Adrenal gland (tissue), 12 donors: ENCODE data around the gene TAP2. TPM values are rescaled to one million over a fixed set of nuclear protein-coding genes. Genes with fewer than 3 reads are reported as not detected.
"Not testable (repeated sequence)": the region's sequence is repeated elsewhere in the genome, so short reads cannot be mapped to it uniquely, and the experiment has no call there.

Experiments
- DNase-seq, 7 donors: peaks; one replicate each; pipeline ENCODE4 v3.0.0-alpha.2; 2019 to 2020
- H3K27ac ChIP-seq, 5 donors: fragments of 200-600 bp; sonication (generic) in 4 of 5; 1 replicate in 3 of 5; 2 replicates in 2 of 5; pipeline versions ENCODE4 v1.5.1 to v1.8.0; 2016 to 2020; ENCODE audit warnings: mild to moderate bottlenecking in 1 of 5
- H3K27me3 ChIP-seq: fragments of 200-600 bp; 2 replicates; pipeline ENCODE4 v1.8.0; 2021
- H3K36me3 ChIP-seq, 2 donors: fragments of 200-600 bp; replicated peaks in 1 of 2; 1 replicate in 1 of 2; 2 replicates in 1 of 2; pipeline versions ENCODE4 v1.5.1 to v1.8.0; 2018 to 2022
- H3K4me1 ChIP-seq, 2 donors: fragments of 200-600 bp; replicated peaks in 1 of 2; 1 replicate in 1 of 2; 2 replicates in 1 of 2; pipeline versions ENCODE4 v1.5.1 to v1.8.0; 2018 to 2021
- H3K4me3 ChIP-seq, 4 donors: fragments of 200-600 bp; sonication (generic) in 3 of 4; one replicate each; pipeline ENCODE4 v1.5.1; 2016 to 2018
- H3K9me3 ChIP-seq, 3 donors: fragments of 200-600 bp; sonication (generic) in 1 of 3; replicated peaks in 1 of 3; 1 replicate in 2 of 3; 2 replicates in 1 of 3; pipeline versions ENCODE4 v1.5.1 to v1.8.0; 2016 to 2021
- CTCF ChIP-seq, 6 experiments: fragments of 450-650 bp in 4 of 6; fragments of 200-600 bp in 2 of 6; sonication (generic) in 1 of 6; IDR thresholded peaks; 1 replicate in 5 of 6; 2 replicates in 1 of 6; pipeline versions ENCODE4 v1.5.1 to v1.8.0; 2016 to 2021; ENCODE audit warnings: antibody characterized with exemption in 6 of 6, mild to moderate bottlenecking in 2 of 6, moderate library complexity in 1 of 6
- POLR2A ChIP-seq, 2 donors: fragments of 450-650 bp; IDR thresholded peaks; one replicate each; pipeline ENCODE4 v1.6.1; 2017; ENCODE audit warnings: antibody characterized with exemption in 2 of 2, mild to moderate bottlenecking in 2 of 2, moderate library complexity in 1 of 2
- WGBS, 4 donors: extraction: QIAGEN DNeasy Blood & Tissue Kit in 2 of 4; methylation state at CpG; one replicate each; pipeline versions ENCODE4 v1.1.5 to v1.1.7; 2013 to 2017; 5-methylcytosine and 5-hydroxymethylcytosine counted together
- intact Hi-C, 2 donors: fragments of 100-400 bp; cut with DNase I; formaldehyde crosslinking; loops; one replicate each; pipeline versions ENCODE4 v1.14.1 to v1.15.0; 2022 to 2023
- polyA plus RNA-seq, 3 donors: library from polyadenylated mRNA; stranded (reverse); fragments of 200-250 nt in 2 of 3; fragments of 350-450 nt in 1 of 3; fragmentation: Illumina TruSeq in 1 of 3; extraction: RNeasy Lipid Tissue Mini Kit (QIAGEN cat#74804) in 1 of 3; gene quantifications; one replicate each; pipeline ENCODE4 v1.2.3, GENCODE V29; 2013 to 2014
- total RNA-seq, 9 donors: library from RNA; depleted of rRNA in 4 of 9; stranded (reverse); fragments of >200 nt in 4 of 9; fragments of 120-200 nt in 1 of 9; fragmentation: NEBNext Ultra II Directional in 1 of 9; extraction: Animal tissue kit (Norgen Biotek cat#: 25700) in 1 of 9; gene quantifications; one replicate each; pipeline versions ENCODE4 v1.1.0 to v1.2.4, GENCODE V29; 2013 to 2023
- donor health status: healthy with polysubstance abuse.
- donor health status: Bipolar disorder and iron deficiency.
- donor health status: DM: yes; HTN: yes; CAD: no.
- donor health status: DM: no; HTN: no; CAD: no.
- donor health status: DM: no; HTN: no; CAD: no.
- donor health status: DM: yes; HTN: yes; CAD: no.

TAP2 gene
- total and polyA plus RNA-seq, 12 donors, result 4.8 to 48.0 (median 21.0) TPM

- intact Hi-C loops, result no loop called here
Observed at GRCh38 chr6:32876603-32877002, 38.1 kb upstream of the TAP2 start.

GRCh38 chr6:32873947-32874346 is 35.4 kb upstream of the TAP2 start:
- not testable (repeated sequence) for H3K4me3 ChIP-seq, H3K27ac ChIP-seq, H3K4me1 ChIP-seq, H3K36me3 ChIP-seq, H3K9me3 ChIP-seq, DNase-seq
- peaks cover 27% of the 10 kb centered on the region for H3K27me3 ChIP-seq
- 0 to 35% (median 25%) methylated on average over 1 of the region's 1 CpG for WGBS, 4 donors
- intact Hi-C loops, result loop anchor here (5.0 kb wide), 1 partner anchor 37 kb away; the partner anchor contains the start of gene TAP2 (in 2 of the 2)

More at GRCh38 chr6:32876603-32877002, 38.1 kb upstream of the TAP2 start:
- Histone ChIP-seq H3K36me3 (no peaks in the 10 kb centered on the region), H3K27me3 (peaks cover 28% of the 10 kb centered on the region), H3K9me3 (no peaks in the 10 kb centered on the region), H3K27ac (no peak overlapping the region), H3K4me1 (no peaks in the 10 kb centered on the region), H3K4me3 (no peak overlapping the region)
- 92 to 94% (median 93%) methylated on average over 2 of the region's 2 CpGs for WGBS, 4 donors
- no peak for DNase-seq
- TF ChIP-seq POLR2A (IDR thresholded peaks at IDR 0.05), result no peak
- TF ChIP-seq CTCF (IDR thresholded peaks at IDR 0.05), result no peak

GRCh38 chr6:32868257-32868788 is 29.8 kb upstream of the TAP2 start:
- peak; percentile 61 to 94 (median 82) for DNase-seq
- peaks cover 8% of the 10 kb centered on the region for H3K27me3 ChIP-seq
- intact Hi-C loops, result loop anchor here in 1 of 2 donors (5.0 kb wide), 1 partner anchor 41 kb away; no protein-coding TSS in a partner anchor
- peaks cover 0 to 9% of the 10 kb centered on the region in 2 donors for H3K4me1 ChIP-seq
- WGBS, 4 donors, result 12 to 18% (median 16%) methylated on average over 5 of the region's 5 CpGs
- TF ChIP-seq CTCF (IDR thresholded peaks at IDR 0.05), result peak; percentile 93 to 98 (median 97)
- no peak for TF ChIP-seq POLR2A (IDR thresholded peaks at IDR 0.05)
- H3K36me3 ChIP-seq, result no peaks in the 10 kb centered on the region
- H3K4me3 ChIP-seq, result no peak overlapping the region
- H3K9me3 ChIP-seq, result no peaks in the 10 kb centered on the region
- H3K27ac ChIP-seq, result no peak overlapping the region

GRCh38 chr6:32867554-32868256 is 29.2 kb upstream of the TAP2 start:
- Histone ChIP-seq H3K36me3 (no peaks in the 10 kb centered on the region), H3K27me3 (peaks cover 8% of the 10 kb centered on the region), H3K27ac (peak overlapping the region in 2 of 5 donors; percentile 26 to 40), H3K4me3 (no peak overlapping the region), H3K9me3 (no peaks in the 10 kb centered on the region), H3K4me1 (peaks cover 0 to 9% of the 10 kb centered on the region in 2 donors)
- intact Hi-C loops, result loop anchor here in 1 of 2 donors (5.0 kb wide), 1 partner anchor 40 kb away; no protein-coding TSS in a partner anchor
- WGBS, 4 donors, result 20 to 40% (median 27%) methylated on average over 8 of the region's 8 CpGs
- peak in 1 of 7 donors; percentile 36 for DNase-seq
- TF ChIP-seq POLR2A (IDR thresholded peaks at IDR 0.05) (no peak), CTCF (IDR thresholded peaks at IDR 0.05) (no peak)
